Muscle layer of colon (tissue), 2 donors: ENCODE measurements around the gene SLAMF7.

Source experiments
- H3K27ac ChIP-seq: one replicate; pipeline ENCODE4 v1.7.0; 2013; ENCODE audit warnings: low read depth, mild to moderate bottlenecking, low read length, moderate library complexity
- H3K27me3 ChIP-seq, 2 donors: one replicate each; pipeline ENCODE4 v1.7.0; 2013; ENCODE audit warnings: low read length in 2 of 2, mild to moderate bottlenecking in 2 of 2; ENCODE audit not compliant: insufficient read depth in 2 of 2, control insufficient read depth in 1 of 2
- H3K36me3 ChIP-seq: one replicate; pipeline ENCODE4 v1.7.0; 2013; ENCODE audit warnings: mild to moderate bottlenecking, low read length; ENCODE audit not compliant: insufficient read depth
- H3K4me1 ChIP-seq: one replicate; pipeline ENCODE4 v1.7.0; 2013; ENCODE audit warnings: mild to moderate bottlenecking, low read length; ENCODE audit not compliant: insufficient read depth
- H3K4me3 ChIP-seq, 2 donors: one replicate each; pipeline ENCODE4 v1.7.0; 2013; ENCODE audit warnings: low read length in 2 of 2, low read depth in 1 of 2, mild to moderate bottlenecking in 1 of 2, moderate library complexity in 1 of 2
- H3K9ac ChIP-seq: one replicate; pipeline ENCODE4 v1.7.0; 2013; ENCODE audit warnings: low read length
- H3K9me3 ChIP-seq: one replicate; pipeline ENCODE4 v1.7.0; 2013; ENCODE audit warnings: mild to moderate bottlenecking, low read length
- donor health status: abdominal sarcoma.
- donor health status: Adenocarcinoma of cecum.

Gene SLAMF7

GRCh38 chr1:160761886-160762285 is 22.8 kb downstream of the SLAMF7 start:
- Histone ChIP-seq H3K4me3 (no peak overlapping the region), H3K4me1 (no peaks in the 10 kb centered on the region), H3K27me3 (no peaks in the 10 kb centered on the region), H3K27ac (no peak overlapping the region), H3K9ac (no peak overlapping the region), H3K9me3 (no peaks in the 10 kb centered on the region), H3K36me3 (no peaks in the 10 kb centered on the region)

DNA sequence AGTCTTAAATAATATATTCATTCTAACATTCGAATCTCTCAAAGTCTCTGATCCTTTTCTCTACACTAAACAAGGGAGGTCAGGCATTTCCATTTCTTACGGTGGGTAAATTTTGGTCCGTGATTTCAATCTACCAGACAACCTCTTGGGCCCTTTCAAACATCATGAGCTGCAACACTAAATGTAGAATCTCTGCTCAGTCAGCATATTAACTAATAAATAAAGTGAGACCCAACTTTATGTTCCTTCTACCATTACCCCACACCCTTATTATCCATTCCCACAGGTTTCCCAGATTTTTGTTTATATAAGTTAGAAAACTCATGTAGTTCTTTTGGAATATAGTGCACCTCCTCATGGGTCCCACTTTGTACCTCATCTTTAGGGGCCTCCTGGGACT is 24.9 kb downstream of the SLAMF7 start:
- no peak overlapping the region for H3K4me3 ChIP-seq
- H3K27ac ChIP-seq, result no peak overlapping the region
- H3K27me3 ChIP-seq, result no peaks in the 10 kb centered on the region
- no peaks in the 10 kb centered on the region for H3K4me1 ChIP-seq
- H3K36me3 ChIP-seq, result no peaks in the 10 kb centered on the region
- H3K9ac ChIP-seq, result no peak overlapping the region
- H3K9me3 ChIP-seq, result no peaks in the 10 kb centered on the region

DNA sequence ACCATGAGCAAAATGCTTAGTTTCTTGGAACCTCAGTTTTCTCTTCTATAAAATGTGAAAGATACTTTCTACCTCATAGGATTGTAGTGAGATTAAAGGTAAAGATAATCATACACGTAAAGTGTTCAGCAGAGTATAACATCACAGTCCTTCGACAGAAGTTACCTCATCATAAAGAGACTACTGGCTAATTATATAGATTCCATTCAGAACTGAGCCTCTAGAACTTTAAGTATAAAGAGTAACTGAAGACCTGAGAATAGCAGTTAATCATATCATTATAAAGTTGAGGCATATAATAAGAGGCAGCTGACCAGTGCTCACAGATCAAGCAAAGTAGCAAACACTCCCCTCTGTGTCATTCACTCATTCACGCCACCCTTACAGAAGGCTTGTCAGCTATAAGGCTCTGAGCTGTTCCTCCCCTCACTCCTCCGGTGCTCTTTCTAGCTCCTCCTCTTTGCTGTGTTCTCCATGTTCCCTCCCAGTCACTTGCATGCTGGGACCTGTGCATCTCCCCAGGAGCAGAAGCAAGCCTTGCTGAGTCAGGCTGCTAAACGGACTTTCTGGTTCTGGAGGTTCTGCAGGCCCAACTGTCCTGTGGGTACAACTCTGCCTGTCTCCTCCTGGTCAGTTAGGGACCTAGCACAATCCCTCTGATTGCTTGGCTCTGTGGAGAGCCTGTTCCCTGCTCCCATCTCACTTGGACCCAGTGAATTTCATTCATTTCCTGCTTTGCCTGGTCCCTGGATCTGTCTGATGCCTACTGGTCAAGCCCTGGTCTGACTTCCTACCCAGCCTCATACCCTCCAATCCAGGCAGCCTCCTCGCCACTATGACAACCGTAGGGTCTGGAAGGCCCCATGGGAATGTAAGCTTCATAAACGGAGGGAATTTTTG is 28.6 kb downstream of the SLAMF7 start:
- no peaks in the 10 kb centered on the region for H3K36me3 ChIP-seq
- H3K4me1 ChIP-seq, result no peaks in the 10 kb centered on the region
- H3K9me3 ChIP-seq, result no peaks in the 10 kb centered on the region
- H3K4me3 ChIP-seq, result no peak overlapping the region
- H3K27ac ChIP-seq, result no peak overlapping the region
- no peak overlapping the region for H3K9ac ChIP-seq
- no peaks in the 10 kb centered on the region for H3K27me3 ChIP-seq

DNA sequence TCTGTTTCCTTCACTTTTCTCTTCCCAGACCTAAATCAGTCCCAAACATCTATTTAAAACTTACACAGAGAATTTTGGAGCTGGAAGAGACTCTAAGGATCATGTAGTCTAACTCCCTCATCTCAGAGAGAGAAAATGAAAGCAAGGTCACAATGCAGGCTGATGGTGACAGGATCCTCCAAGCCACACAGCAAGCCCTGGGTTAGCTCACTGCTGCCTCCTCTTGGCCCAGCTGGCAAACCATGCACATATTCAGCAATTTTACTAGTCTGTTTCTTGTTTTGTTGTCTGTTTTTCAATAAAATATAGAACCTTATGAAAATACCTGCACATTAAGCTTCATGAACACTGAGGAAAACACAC is 29.2 kb downstream of the SLAMF7 start:
- H3K27ac ChIP-seq, result no peak overlapping the region
- H3K4me1 ChIP-seq, result no peaks in the 10 kb centered on the region
- H3K27me3 ChIP-seq, result no peaks in the 10 kb centered on the region
- H3K9ac ChIP-seq, result no peak overlapping the region
- H3K9me3 ChIP-seq, result no peaks in the 10 kb centered on the region
- no peak overlapping the region for H3K4me3 ChIP-seq
- no peaks in the 10 kb centered on the region for H3K36me3 ChIP-seq

DNA sequence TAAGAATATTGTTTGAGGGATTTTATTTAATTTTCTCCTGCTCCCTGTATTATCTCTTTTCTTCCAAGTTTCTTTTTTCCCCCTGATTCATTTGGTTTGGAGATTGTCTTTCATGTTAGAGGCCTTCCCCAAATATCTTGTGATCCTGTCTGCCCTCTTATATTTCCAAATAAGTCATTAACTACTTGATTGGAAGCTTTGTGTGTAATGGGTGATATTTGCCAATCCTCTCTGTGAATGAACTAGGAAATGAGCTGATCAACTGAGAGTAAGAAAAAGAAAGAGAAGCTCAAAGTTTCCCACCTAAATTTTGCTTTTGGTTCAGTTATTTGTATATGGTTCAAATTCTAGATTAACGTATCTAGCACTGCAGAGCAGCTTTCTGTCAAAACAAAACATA is 33.3 kb downstream of the SLAMF7 start:
- Histone ChIP-seq H3K27ac (no peak overlapping the region), H3K4me1 (no peaks in the 10 kb centered on the region), H3K27me3 (no peaks in the 10 kb centered on the region), H3K36me3 (no peaks in the 10 kb centered on the region), H3K9me3 (no peaks in the 10 kb centered on the region), H3K9ac (no peak overlapping the region), H3K4me3 (no peak overlapping the region)

GRCh38 chr1:160773093-160773492 is 34.0 kb downstream of the SLAMF7 start:
- Histone ChIP-seq H3K27ac (no peak overlapping the region), H3K36me3 (no peaks in the 10 kb centered on the region), H3K4me3 (no peak overlapping the region), H3K4me1 (no peaks in the 10 kb centered on the region), H3K27me3 (no peaks in the 10 kb centered on the region), H3K9me3 (no peaks in the 10 kb centered on the region), H3K9ac (no peak overlapping the region)

GRCh38 chr1:160774886-160775719 is 36.1 kb downstream of the SLAMF7 start:
- Histone ChIP-seq H3K36me3 (no peaks in the 10 kb centered on the region), H3K9me3 (no peaks in the 10 kb centered on the region), H3K4me1 (no peaks in the 10 kb centered on the region), H3K27me3 (no peaks in the 10 kb centered on the region), H3K9ac (no peak overlapping the region), H3K27ac (no peak overlapping the region), H3K4me3 (no peak overlapping the region)

- Histone ChIP-seq H3K4me3 (no peak overlapping the region), H3K27ac (no peak overlapping the region), H3K9ac (no peak overlapping the region), H3K4me1 (no peaks in the 10 kb centered on the region), H3K36me3 (no peaks in the 10 kb centered on the region), H3K27me3 (no peaks in the 10 kb centered on the region), H3K9me3 (no peaks in the 10 kb centered on the region)
These were observed 37.1 kb downstream of the SLAMF7 start for GRCh38 chr1:160776178-160776577.

DNA sequence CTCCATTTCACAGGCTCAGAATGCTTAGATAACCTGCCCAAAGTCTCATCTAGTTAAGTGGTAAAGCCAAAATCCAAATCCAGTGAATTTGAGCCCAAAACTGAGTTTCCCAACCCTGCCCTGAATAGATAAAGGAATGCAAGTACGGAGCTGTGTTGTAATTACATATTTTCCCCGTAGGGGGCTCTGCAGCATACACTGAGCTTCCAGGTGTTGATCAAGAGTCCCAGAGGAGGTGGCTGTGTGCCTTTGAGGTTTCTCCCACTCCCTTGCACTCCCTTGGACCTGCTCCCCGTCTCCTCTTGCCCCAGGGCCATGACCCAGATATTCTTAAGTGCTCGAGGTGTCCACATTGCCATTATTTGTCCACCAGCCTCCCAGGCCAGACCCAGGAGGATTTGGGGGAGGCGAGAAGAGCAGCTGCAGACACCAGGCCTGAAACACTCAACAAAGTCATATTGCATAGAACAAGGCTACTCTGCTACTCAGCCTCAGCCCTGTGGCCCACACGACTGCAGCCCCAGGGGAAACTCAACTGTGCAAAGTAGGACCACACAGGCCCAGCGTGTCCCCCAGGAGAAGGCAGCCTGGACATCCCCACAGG is 38.5 kb downstream of the SLAMF7 start:
- H3K36me3 ChIP-seq, result no peaks in the 10 kb centered on the region
- no peaks in the 10 kb centered on the region for H3K4me1 ChIP-seq
- H3K9me3 ChIP-seq, result no peaks in the 10 kb centered on the region
- no peaks in the 10 kb centered on the region for H3K27me3 ChIP-seq
- no peak overlapping the region for H3K4me3 ChIP-seq
- H3K27ac ChIP-seq, result no peak overlapping the region
- no peak overlapping the region for H3K9ac ChIP-seq

- Histone ChIP-seq H3K27ac (no peak overlapping the region), H3K36me3 (no peaks in the 10 kb centered on the region), H3K4me1 (no peaks in the 10 kb centered on the region), H3K4me3 (no peak overlapping the region), H3K9ac (no peak overlapping the region), H3K27me3 (no peaks in the 10 kb centered on the region), H3K9me3 (no peaks in the 10 kb centered on the region)
These were observed 39.9 kb downstream of the SLAMF7 start for GRCh38 chr1:160778976-160779375.

GRCh38 chr1:160779626-160780397 is 40.8 kb downstream of the SLAMF7 start:
- Histone ChIP-seq H3K27me3 (no peaks in the 10 kb centered on the region), H3K4me1 (no peaks in the 10 kb centered on the region), H3K36me3 (no peaks in the 10 kb centered on the region), H3K27ac (no peak overlapping the region), H3K4me3 (no peak overlapping the region), H3K9me3 (no peaks in the 10 kb centered on the region), H3K9ac (no peak overlapping the region)
